Sigmoid colon (tissue), 4 donors: Measurements from ENCODE around the gene LDLRAD3.

Experiments used
- CTCF ChIP-seq, 4 experiments: fragments of 450-650 bp in 3 of 4; fragments of 200-600 bp in 1 of 4; IDR thresholded peaks; one replicate each; pipeline ENCODE4 v1.5.1; 2016 to 2019; ENCODE audit warnings: antibody characterized with exemption in 4 of 4, mild to moderate bottlenecking in 3 of 4, moderate library complexity in 2 of 4
- POLR2A ChIP-seq, 2 donors: fragments of 450-650 bp; IDR thresholded peaks; one replicate each; pipeline ENCODE4 v1.6.1; 2016; ENCODE audit warnings: antibody characterized with exemption in 2 of 2, mild to moderate bottlenecking in 2 of 2, moderate library complexity in 2 of 2
- POLR2AphosphoS5 ChIP-seq, 4 donors: sonication (generic); formaldehyde crosslinking; IDR thresholded peaks; one replicate each; pipeline ENCODE4 v1.6.1; 2017; ENCODE audit warnings: antibody characterized with exemption in 4 of 4

GRCh38 chr11:36167073-36167472, 223.2 kb downstream of the LDLRAD3 start:
- TF ChIP-seq CTCF (IDR thresholded peaks at IDR 0.05) (no peak), POLR2A (IDR thresholded peaks at IDR 0.05) (no peak), POLR2AphosphoS5 (IDR thresholded peaks at IDR 0.05) (no peak)
